Astrocyte (in vitro differentiated cells and primary cell): ENCODE data around the gene PACRG. TPM values are rescaled to one million over a fixed set of nuclear protein-coding genes. Genes with fewer than 3 reads are reported as not detected.

Experiments
- DNase-seq: peaks from one replicate; pipeline ENCODE4 v3.0.0-alpha.2; 2010; ENCODE audit warnings: low read depth
- FAIRE-seq: peaks from 2 replicates; lab custom pipeline; 2011; peaks lifted over from hg19 to GRCh38; lab: Jason Lieb, UNC
- H2AFZ ChIP-seq: 2 replicates; pipeline ENCODE4 v1.6.0; 2012; ENCODE audit warnings: low read depth, low read length, inconsistent platforms
- H3K27ac ChIP-seq: 2 replicates; pipeline ENCODE4 v1.5.1; 2011; ENCODE audit warnings: low read depth, low read length, inconsistent platforms
- H3K27me3 ChIP-seq: 2 replicates; pipeline ENCODE4 v1.6.0; 2011; ENCODE audit warnings: low read length, inconsistent platforms; ENCODE audit not compliant: insufficient read depth
- H3K36me3 ChIP-seq: 2 replicates; pipeline ENCODE4 v1.5.1; 2011; ENCODE audit warnings: low read length, inconsistent platforms; ENCODE audit not compliant: insufficient read depth
- H3K4me1 ChIP-seq: 2 replicates; pipeline ENCODE4 v1.5.1; 2011; ENCODE audit warnings: low read length, inconsistent platforms; ENCODE audit not compliant: insufficient read depth
- H3K4me2 ChIP-seq: 2 replicates; pipeline ENCODE4 v1.6.0; 2012; ENCODE audit warnings: low read length, inconsistent platforms
- H3K4me3 ChIP-seq: 2 replicates; pipeline ENCODE4 v1.5.1; 2011; ENCODE audit warnings: low read depth, mild to moderate bottlenecking, low read length, inconsistent platforms; ENCODE audit not compliant: insufficient read depth
- H3K79me2 ChIP-seq: 2 replicates; pipeline ENCODE4 v1.6.0; 2012; ENCODE audit warnings: mild to moderate bottlenecking, low read length, inconsistent platforms; ENCODE audit not compliant: insufficient read depth
- H3K9ac ChIP-seq: 2 replicates; pipeline ENCODE4 v1.6.0; 2012; ENCODE audit warnings: mild to moderate bottlenecking, low read length, inconsistent platforms
- H3K9me3 ChIP-seq: 2 replicates; pipeline ENCODE4 v1.5.1; 2012; ENCODE audit warnings: low read depth, mild to moderate bottlenecking, low read length, inconsistent platforms; ENCODE audit not compliant: insufficient read depth
- H4K20me1 ChIP-seq: 2 replicates; pipeline ENCODE4 v1.6.0; 2012; ENCODE audit warnings: low read length, inconsistent platforms; ENCODE audit not compliant: insufficient read depth
- H3K27ac Mint-ChIP-seq: one replicate; pipeline ENCODE4 v1.8.0; 2021; ENCODE audit warnings: mild to moderate bottlenecking, mixed read lengths; ENCODE audit not compliant: unreplicated experiment
- H3K27me3 Mint-ChIP-seq: one replicate; pipeline ENCODE4 v1.8.0; 2021; ENCODE audit warnings: low read depth, mixed read lengths; ENCODE audit not compliant: unreplicated experiment
- H3K36me3 Mint-ChIP-seq: one replicate; pipeline ENCODE4 v1.8.0; 2021; ENCODE audit warnings: low read depth, mixed read lengths; ENCODE audit not compliant: unreplicated experiment
- H3K4me1 Mint-ChIP-seq: one replicate; pipeline ENCODE4 v1.8.0; 2021; ENCODE audit warnings: low read depth, mixed read lengths; ENCODE audit not compliant: unreplicated experiment
- H3K4me3 Mint-ChIP-seq: one replicate; pipeline ENCODE4 v1.8.0; 2021; ENCODE audit warnings: mild to moderate bottlenecking, moderate library complexity, mixed read lengths; ENCODE audit not compliant: unreplicated experiment
- H3K9me3 Mint-ChIP-seq: one replicate; pipeline ENCODE4 v1.8.0; 2021; ENCODE audit warnings: mild to moderate bottlenecking, mixed read lengths; ENCODE audit not compliant: unreplicated experiment
- CTCF ChIP-seq: IDR thresholded peaks from 2 replicates; pipeline ENCODE4 v1.5.1; 2011; ENCODE audit warnings: low read depth, mild to moderate bottlenecking, inconsistent platforms, low read length, moderate library complexity; ENCODE audit not compliant: insufficient read depth
- EZH2 ChIP-seq: IDR thresholded peaks from 2 replicates; pipeline ENCODE4 v1.6.1; 2012; ENCODE audit warnings: mild to moderate bottlenecking, low read length, inconsistent platforms; ENCODE audit not compliant: insufficient read depth
- total RNA-seq: library from RNA; stranded (reverse); gene quantifications from 2 replicates; pipeline ENCODE4 v1.2.1, GENCODE V29; 2021

PACRG gene
- total RNA-seq, 1 donor from 2014 or later, result not detected

- H3K36me3 ChIP-seq, result no peaks in the 10 kb centered on the region
- H3K9ac ChIP-seq, result no peak overlapping the region
- H3K4me2 ChIP-seq, result no peak overlapping the region
- Mint-ChIP-seq H3K9me3 (peaks cover 8% of the 10 kb centered on the region), H3K27me3 (peaks cover 6% of the 10 kb centered on the region), H3K4me1 (peaks cover 11% of the 10 kb centered on the region), H3K4me3 (no peak overlapping the region), H3K36me3 (no peaks in the 10 kb centered on the region), H3K27ac (no peak overlapping the region)
- DNase-seq (no peak), FAIRE-seq (no peak)
- no peak overlapping the region for H3K27ac ChIP-seq
- no peaks in the 10 kb centered on the region for H3K4me1 ChIP-seq
- H4K20me1 ChIP-seq, result no peaks in the 10 kb centered on the region
- no peaks in the 10 kb centered on the region for H3K79me2 ChIP-seq
- H2AFZ ChIP-seq, result no peak overlapping the region
- no peak overlapping the region for H3K4me3 ChIP-seq
- no peaks in the 10 kb centered on the region for H3K9me3 ChIP-seq
- no peaks in the 10 kb centered on the region for H3K27me3 ChIP-seq
- TF ChIP-seq EZH2, result no peak
- no peak for TF ChIP-seq CTCF
These were observed 463.0 kb downstream of the PACRG start for GRCh38 chr6:163190786-163191185.

- Histone ChIP-seq H3K9me3 (no peaks in the 10 kb centered on the region), H3K36me3 (no peaks in the 10 kb centered on the region), H3K4me2 (no peak overlapping the region), H3K4me3 (no peak overlapping the region), H3K79me2 (no peaks in the 10 kb centered on the region), H3K27ac (no peak overlapping the region), H3K27me3 (no peaks in the 10 kb centered on the region), H3K4me1 (no peaks in the 10 kb centered on the region), H3K9ac (no peak overlapping the region), H4K20me1 (no peaks in the 10 kb centered on the region), H2AFZ (no peak overlapping the region)
- H3K36me3 Mint-ChIP-seq, result no peaks in the 10 kb centered on the region
- FAIRE-seq, result no peak
- peaks cover 8% of the 10 kb centered on the region for H3K9me3 Mint-ChIP-seq
- H3K4me1 Mint-ChIP-seq, result peaks cover 11% of the 10 kb centered on the region
- DNase-seq, result no peak
- H3K4me3 Mint-ChIP-seq, result no peak overlapping the region
- no peak for TF ChIP-seq EZH2
- no peak for TF ChIP-seq CTCF
- H3K27me3 Mint-ChIP-seq, result peaks cover 13% of the 10 kb centered on the region
- H3K27ac Mint-ChIP-seq, result peak overlapping the region; percentile 55
These were observed 464.1 kb downstream of the PACRG start for GRCh38 chr6:163191704-163192537.

- Histone ChIP-seq H3K36me3 (no peaks in the 10 kb centered on the region), H2AFZ (no peak overlapping the region), H3K27me3 (no peaks in the 10 kb centered on the region), H3K4me3 (no peak overlapping the region), H3K4me2 (no peak overlapping the region), H3K4me1 (no peaks in the 10 kb centered on the region), H3K79me2 (no peaks in the 10 kb centered on the region), H3K9me3 (no peaks in the 10 kb centered on the region), H3K9ac (no peak overlapping the region), H4K20me1 (no peaks in the 10 kb centered on the region), H3K27ac (no peak overlapping the region)
- Mint-ChIP-seq H3K4me1 (peaks cover 11% of the 10 kb centered on the region), H3K36me3 (no peaks in the 10 kb centered on the region), H3K9me3 (peaks cover 2% of the 10 kb centered on the region), H3K27ac (no peak overlapping the region), H3K4me3 (no peak overlapping the region), H3K27me3 (peaks cover 9% of the 10 kb centered on the region)
- no peak for DNase-seq
- no peak for FAIRE-seq
- TF ChIP-seq EZH2 (no peak), CTCF (no peak)
These were observed 464.8 kb downstream of the PACRG start for GRCh38 chr6:163192591-163192990.
